ENCODE data around the gene FAHD2A.
"Not testable (repeated sequence)": the region's sequence is repeated elsewhere in the genome, so short reads cannot be mapped to it uniquely, and the experiment has no call there.

DNA sequence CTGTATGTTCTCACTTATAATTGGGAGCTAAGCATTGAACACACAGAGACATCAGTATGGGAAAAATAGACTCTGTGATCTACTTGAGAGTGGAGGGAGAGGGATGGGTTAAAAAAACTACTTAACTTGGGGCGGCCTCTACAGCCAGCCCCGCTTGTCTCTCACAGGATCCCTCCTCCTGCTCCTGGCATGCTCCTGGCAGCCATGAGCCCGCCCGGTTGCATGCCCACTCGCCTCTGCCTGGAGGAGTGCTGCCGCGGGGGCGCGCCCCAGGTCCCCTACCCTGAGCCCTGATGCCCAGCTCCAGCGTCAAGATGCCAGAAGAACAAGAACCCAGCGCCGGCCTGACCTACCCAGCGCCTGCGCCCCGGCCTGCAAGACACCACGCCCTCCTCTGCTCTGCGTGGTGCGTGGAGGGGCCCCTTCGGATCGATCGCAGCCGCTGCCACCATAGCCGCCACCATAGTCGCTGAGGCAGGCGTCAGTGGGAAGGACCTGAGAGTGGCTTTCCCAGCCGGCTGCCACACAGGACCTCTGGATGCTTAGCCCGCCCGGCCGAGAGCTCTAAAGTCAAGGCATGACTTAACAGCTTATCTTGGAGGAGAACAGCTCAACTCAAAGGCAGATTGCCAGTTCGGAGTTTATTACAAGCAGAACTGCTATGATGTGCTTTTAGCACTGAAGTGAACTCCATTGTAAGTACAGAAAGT is 32.8 kb downstream of the FAHD2A start:
- TF ChIP-seq, protein P1, sequence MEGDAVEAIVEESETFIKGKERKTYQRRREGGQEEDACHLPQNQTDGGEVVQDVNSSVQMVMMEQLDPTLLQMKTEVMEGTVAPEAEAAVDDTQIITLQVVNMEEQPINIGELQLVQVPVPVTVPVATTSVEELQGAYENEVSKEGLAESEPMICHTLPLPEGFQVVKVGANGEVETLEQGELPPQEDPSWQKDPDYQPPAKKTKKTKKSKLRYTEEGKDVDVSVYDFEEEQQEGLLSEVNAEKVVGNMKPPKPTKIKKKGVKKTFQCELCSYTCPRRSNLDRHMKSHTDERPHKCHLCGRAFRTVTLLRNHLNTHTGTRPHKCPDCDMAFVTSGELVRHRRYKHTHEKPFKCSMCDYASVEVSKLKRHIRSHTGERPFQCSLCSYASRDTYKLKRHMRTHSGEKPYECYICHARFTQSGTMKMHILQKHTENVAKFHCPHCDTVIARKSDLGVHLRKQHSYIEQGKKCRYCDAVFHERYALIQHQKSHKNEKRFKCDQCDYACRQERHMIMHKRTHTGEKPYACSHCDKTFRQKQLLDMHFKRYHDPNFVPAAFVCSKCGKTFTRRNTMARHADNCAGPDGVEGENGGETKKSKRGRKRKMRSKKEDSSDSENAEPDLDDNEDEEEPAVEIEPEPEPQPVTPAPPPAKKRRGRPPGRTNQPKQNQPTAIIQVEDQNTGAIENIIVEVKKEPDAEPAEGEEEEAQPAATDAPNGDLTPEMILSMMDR (IDR thresholded peaks at IDR 0.05), result not testable (repeated sequence)
- not testable (repeated sequence) for TF ChIP-seq POLR2AphosphoS5 (IDR thresholded peaks at IDR 0.05)
